Right cardiac atrium (tissue), 5 donors: ENCODE measurements around the gene HAO1. TPM values are rescaled to one million over a fixed set of nuclear protein-coding genes. Genes with fewer than 3 reads are reported as not detected.

Experiments
- ATAC-seq, 2 donors: fragments of 200-7000 bp; cut with Tn5 transposase; one replicate each; pipeline versions ENCODE4 v1.8.0 to v1.9.1; 2020; ENCODE audit warnings: moderate library complexity in 2 of 2, mild to moderate bottlenecking in 1 of 2
- DNase-seq, 3 donors: peaks; one replicate each; pipeline ENCODE4 v3.0.0-alpha.2; 2020
- H3K27ac ChIP-seq: one replicate; pipeline ENCODE4 v1.5.1; 2013; ENCODE audit warnings: mild to moderate bottlenecking, low read length, control low read depth, moderate library complexity
- H3K27me3 ChIP-seq: one replicate; pipeline ENCODE4 v1.6.1; 2013; ENCODE audit not compliant: control insufficient read depth, insufficient read depth
- H3K4me1 ChIP-seq: one replicate; pipeline ENCODE4 v1.6.1; 2013; ENCODE audit warnings: low read length; ENCODE audit not compliant: control insufficient read depth, insufficient read depth
- H3K4me3 ChIP-seq: one replicate; pipeline ENCODE4 v1.5.1; 2013; ENCODE audit warnings: low read length, control low read depth
- H3K9me3 ChIP-seq: one replicate; pipeline ENCODE4 v1.6.1; 2013; ENCODE audit warnings: low read length; ENCODE audit not compliant: control insufficient read depth
- WGBS: extraction: QIAGEN DNeasy Blood & Tissue Kit; methylation state at CpG from one replicate; pipeline ENCODE4 v1.1.7; 2013; 5-methylcytosine and 5-hydroxymethylcytosine counted together
- intact Hi-C, 4 donors: fragments of 100-400 bp; cut with DNase I; formaldehyde crosslinking; loops; one replicate each; pipeline versions ENCODE4 v1.11.0 to v1.14.0; 2022 to 2023
- long read RNA-seq, 4 donors: library from polyadenylated mRNA; unstranded; transcript quantifications; one replicate each; pipeline ENCODE4 v2.0.0, GENCODE V29; 2020 to 2021
- polyA plus RNA-seq: library from polyadenylated mRNA; stranded (reverse); fragments of 200-250 nt; gene quantifications from one replicate; pipeline ENCODE4 v1.2.3, GENCODE V29; 2013
- total RNA-seq, 4 donors: library from RNA; stranded (reverse); fragmentation: NEBNext Ultra II Directional; extraction: Animal tissue kit (Norgen Biotek cat#: 25700); gene quantifications; one replicate each; pipeline ENCODE4 v1.2.1, GENCODE V29; 2021
- donor health status: healthy with polysubstance abuse.
- donor health status: DM: no; HTN: yes; CAD: no.
- donor health status: DM: no; HTN: no; CAD: no.
- donor health status: DM: no; HTN: yes; CAD: no; lungs with severe emphysema.
- donor health status: DM: yes; HTN: yes; CAD: no.

The HAO1 gene
- total RNA-seq (not detected), polyA plus RNA-seq (not detected)
- long read RNA-seq, donor 1: 0 reads
- long read RNA-seq, donor 2: 0 reads
- long read RNA-seq, donor 3: 0 reads
- long read RNA-seq, donor 4: 0 reads

DNA sequence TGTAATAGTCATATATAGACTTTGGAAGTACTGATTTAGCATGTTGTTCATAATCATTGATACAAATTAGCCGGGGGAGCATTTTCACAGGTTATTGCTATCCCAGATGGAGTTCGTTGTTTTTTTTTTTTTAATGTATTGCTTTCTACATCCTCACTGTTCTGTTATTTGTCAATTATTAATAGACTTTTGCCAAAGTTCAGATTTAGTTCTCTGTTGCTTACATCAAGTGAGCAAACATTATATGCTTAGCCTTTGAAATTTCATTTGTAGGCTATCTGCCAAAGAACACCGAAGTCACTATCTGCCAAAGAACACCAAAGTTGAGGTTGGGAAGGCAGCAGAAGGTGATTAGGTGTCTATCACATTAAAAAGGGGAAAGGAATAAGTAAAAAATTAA, at the start of gene HAO1:
TSS of gene HAO1 (minus strand) at position 118 of the 400 bp plus-strand sequence. CDS start at position 82, 36 bp downstream.
- Histone ChIP-seq H3K9me3 (no peaks in the 10 kb centered on the region), H3K4me1 (no peaks in the 10 kb centered on the region), H3K27ac (no peak within 1 kb of the TSS), H3K4me3 (no peak within 1 kb of the TSS), H3K27me3 (no peaks in the 10 kb centered on the region)
- 91% methylated on average over 3 of the region's 3 CpGs for WGBS
- DNase-seq (no peak), ATAC-seq (no peak)
- intact Hi-C loops: no loop called here

DNA sequence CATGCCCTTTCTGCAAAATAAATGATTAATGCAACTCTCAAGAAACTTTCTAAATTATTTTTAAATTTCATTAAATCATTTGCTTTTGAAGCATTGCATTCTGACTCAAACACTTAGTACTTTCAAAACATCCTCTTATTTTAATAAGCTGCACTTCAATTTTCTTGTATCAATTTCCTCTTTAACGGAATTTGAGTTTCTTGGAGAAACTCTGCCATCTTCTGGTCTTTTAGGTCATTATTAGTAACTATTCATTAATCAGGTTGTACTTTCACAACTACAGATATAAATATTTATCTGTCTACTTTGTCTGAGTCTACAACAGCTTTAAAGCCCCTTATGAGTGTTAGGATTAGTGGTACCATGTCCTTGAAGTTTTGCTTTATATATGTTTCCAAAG, 49.1 kb upstream of the HAO1 start:
- no peak overlapping the region for H3K27ac ChIP-seq
- ATAC-seq: no peak
- H3K9me3 ChIP-seq: no peaks in the 10 kb centered on the region
- DNase-seq: no peak
- WGBS: 48% methylated on average over 1 of the region's 1 CpG
- H3K27me3 ChIP-seq: no peaks in the 10 kb centered on the region
- no peak overlapping the region for H3K4me3 ChIP-seq
- H3K4me1 ChIP-seq: no peaks in the 10 kb centered on the region
- intact Hi-C loops: no loop called here

DNA sequence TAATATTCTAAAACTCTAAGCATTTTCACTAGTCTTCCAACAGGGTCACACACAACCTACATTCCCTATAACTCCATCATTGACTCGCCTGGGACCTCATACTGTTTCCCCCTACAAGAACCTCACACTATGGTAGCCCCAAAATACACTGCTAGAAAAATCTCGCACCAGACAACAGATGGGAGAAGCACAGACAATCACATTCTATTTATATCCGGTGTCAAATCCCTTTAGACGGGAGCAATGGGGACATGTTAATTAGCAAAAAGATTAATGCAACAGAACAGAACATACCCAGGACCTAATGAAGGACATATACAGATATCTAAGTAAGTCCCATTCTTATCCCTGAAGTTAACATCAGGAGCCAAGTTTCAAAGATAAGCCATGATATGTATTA, 45.7 kb upstream of the HAO1 start:
- WGBS: 71% methylated on average over 4 of the region's 4 CpGs
- ATAC-seq (peak; percentile 39 to 46), DNase-seq (no peak)
- H3K27me3 ChIP-seq: no peaks in the 10 kb centered on the region
- no peak overlapping the region for H3K4me3 ChIP-seq
- no peaks in the 10 kb centered on the region for H3K4me1 ChIP-seq
- H3K27ac ChIP-seq: no peak overlapping the region
- no peaks in the 10 kb centered on the region for H3K9me3 ChIP-seq
- intact Hi-C loops: no loop called here

DNA sequence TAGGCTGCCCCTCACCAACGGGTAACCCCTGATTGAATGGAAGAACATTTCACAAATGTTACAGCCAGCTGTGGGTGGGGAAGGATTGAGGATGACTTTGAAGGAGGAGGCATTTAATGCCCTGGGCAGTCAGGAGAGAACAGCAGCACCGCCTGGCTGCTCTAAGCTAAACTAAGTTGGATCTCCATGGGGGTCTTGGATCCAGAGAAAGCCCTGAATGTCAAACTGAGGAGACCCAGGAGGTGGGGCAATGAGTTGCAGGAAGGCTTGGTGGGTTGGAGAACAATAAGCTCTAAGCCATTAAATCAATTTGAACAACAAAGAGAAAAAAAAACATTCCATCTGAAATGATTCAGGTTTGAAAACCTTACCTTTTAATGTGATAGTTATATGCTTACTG, 43.9 kb upstream of the HAO1 start:
- no peaks in the 10 kb centered on the region for H3K9me3 ChIP-seq
- H3K27me3 ChIP-seq: no peaks in the 10 kb centered on the region
- H3K4me1 ChIP-seq: no peaks in the 10 kb centered on the region
- intact Hi-C loops: no loop called here
- H3K27ac ChIP-seq: no peak overlapping the region
- DNase-seq (no peak), ATAC-seq (no peak)
- 90% methylated on average over 2 of the region's 2 CpGs for WGBS
- no peak overlapping the region for H3K4me3 ChIP-seq

DNA sequence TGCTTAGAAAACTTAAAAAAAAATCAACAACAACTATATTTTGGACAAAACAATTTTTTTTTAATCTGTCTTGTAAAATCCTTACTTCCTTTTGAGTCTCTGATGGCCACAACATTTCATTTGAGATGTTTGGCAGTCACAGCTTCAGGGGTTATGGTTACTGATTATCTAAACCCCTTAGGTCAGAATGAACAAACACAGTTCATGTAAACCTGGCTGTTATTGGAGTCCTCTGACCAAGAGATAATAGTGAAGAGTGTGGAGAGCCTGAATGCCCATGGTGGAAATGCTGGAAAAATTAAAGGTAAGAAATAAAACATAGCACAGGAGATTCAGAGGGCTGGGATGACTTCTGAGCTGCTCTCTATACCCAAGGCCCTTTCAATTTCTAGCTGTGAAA, 41.1 kb upstream of the HAO1 start:
- Histone ChIP-seq H3K27ac (peak overlapping the region; percentile 7), H3K4me3 (no peak overlapping the region), H3K27me3 (no peaks in the 10 kb centered on the region), H3K9me3 (no peaks in the 10 kb centered on the region), H3K4me1 (no peaks in the 10 kb centered on the region)
- intact Hi-C loops: no loop called here
- DNase-seq: no peak
- no peak for ATAC-seq

DNA sequence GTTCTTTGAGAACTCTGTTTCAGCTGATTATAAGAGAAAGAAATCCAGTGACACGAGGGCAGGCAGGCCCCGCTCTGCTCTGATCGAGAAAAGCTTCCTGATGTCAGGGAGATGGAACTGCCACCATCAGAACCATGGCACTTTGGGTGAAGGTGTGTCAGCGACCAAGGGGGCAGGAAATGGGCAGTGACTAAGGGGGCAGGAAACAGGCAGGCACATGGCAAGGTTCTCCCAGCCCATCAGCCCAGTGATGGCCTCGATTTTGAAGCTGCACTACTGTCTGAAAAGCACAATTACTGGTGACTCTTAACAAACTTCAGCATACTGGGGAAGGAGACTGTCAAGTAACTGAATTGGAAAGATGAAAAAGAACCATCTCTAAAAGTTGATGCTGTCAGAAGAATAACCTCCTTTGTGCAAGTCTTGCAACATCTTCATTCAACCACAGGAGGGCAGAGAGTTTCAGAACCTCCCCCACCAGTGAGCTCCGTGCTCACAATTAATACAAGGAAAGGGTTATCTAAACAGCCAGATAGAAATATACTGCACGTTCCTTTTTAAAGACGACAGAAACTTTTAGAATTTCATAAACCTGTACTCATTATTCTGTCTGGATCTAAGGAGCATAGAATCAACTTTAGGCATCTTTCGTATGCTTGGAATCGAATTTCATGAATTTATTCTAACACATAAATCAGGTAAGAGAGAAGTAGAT, 40.2 kb upstream of the HAO1 start:
- peak in 1 of 2 donors; percentile 60 for ATAC-seq

DNA sequence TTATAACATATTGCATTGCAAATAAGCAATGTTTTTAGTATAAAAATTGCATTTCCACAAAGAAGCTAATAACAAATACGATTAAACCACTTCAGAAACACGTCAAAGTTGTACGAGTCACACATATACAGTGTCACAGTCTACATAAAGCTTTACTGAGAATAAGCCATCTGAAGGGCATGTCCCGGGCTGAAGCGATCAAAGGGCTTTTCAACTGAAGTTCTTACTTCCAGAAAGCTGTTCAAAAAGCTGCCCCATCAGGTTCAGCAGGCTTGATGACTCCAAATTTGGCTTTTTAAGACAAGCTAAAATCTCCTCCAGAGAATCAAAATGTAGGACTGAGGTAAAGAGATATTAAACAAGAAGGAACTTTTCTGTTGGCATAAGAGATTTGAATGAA, 37.5 kb upstream of the HAO1 start:
- Histone ChIP-seq H3K27me3 (no peaks in the 10 kb centered on the region), H3K4me1 (no peaks in the 10 kb centered on the region), H3K27ac (no peak overlapping the region), H3K4me3 (no peak overlapping the region), H3K9me3 (no peaks in the 10 kb centered on the region)
- WGBS: 96% methylated on average over 5 of the region's 5 CpGs
- intact Hi-C loops: no loop called here
- DNase-seq (no peak), ATAC-seq (no peak)

More for the DNA sequence above, 40.2 kb upstream of the HAO1 start:
- no peak overlapping the region for H3K4me3 ChIP-seq
- intact Hi-C loops: no loop called here
- H3K27me3 ChIP-seq: no peaks in the 10 kb centered on the region
- no peak for DNase-seq
- H3K4me1 ChIP-seq: no peaks in the 10 kb centered on the region
- H3K27ac ChIP-seq: no peak overlapping the region
- no peaks in the 10 kb centered on the region for H3K9me3 ChIP-seq
- WGBS: 63% methylated on average over 10 of the region's 10 CpGs

DNA sequence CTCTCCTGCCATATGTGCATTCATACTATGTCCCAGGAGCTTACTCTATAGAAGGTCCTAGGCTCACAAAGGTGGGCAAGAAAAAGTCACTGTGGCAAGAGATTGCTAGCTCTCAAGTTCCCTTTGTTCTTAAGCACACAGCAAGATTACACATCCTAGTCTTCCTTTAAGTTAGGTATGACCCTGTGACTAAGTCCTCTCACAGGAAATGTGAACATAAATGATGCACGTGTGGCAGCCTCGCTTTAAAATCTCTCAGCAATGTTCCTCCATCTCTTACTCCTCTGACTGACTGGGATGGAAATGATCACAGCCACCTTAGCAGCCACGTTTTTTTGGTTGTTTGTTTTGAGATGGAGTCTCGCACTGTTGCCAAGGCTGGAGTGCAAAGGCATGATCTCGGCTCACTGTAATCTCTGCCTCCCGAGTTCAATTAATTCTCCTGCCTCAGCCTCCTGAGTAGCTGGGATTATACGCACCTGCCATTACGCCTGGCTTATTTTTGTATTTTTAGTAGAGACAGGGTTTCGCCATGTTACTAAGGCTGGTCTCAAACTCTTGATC, 35.7 kb upstream of the HAO1 start:
- no peaks in the 10 kb centered on the region for H3K27me3 ChIP-seq
- DNase-seq: no peak
- WGBS: 66% methylated on average over 9 of the region's 9 CpGs
- no peak overlapping the region for H3K4me3 ChIP-seq
- no peak overlapping the region for H3K27ac ChIP-seq
- ATAC-seq: no peak
- H3K4me1 ChIP-seq: no peaks in the 10 kb centered on the region
- no peaks in the 10 kb centered on the region for H3K9me3 ChIP-seq
- intact Hi-C loops: no loop called here

DNA sequence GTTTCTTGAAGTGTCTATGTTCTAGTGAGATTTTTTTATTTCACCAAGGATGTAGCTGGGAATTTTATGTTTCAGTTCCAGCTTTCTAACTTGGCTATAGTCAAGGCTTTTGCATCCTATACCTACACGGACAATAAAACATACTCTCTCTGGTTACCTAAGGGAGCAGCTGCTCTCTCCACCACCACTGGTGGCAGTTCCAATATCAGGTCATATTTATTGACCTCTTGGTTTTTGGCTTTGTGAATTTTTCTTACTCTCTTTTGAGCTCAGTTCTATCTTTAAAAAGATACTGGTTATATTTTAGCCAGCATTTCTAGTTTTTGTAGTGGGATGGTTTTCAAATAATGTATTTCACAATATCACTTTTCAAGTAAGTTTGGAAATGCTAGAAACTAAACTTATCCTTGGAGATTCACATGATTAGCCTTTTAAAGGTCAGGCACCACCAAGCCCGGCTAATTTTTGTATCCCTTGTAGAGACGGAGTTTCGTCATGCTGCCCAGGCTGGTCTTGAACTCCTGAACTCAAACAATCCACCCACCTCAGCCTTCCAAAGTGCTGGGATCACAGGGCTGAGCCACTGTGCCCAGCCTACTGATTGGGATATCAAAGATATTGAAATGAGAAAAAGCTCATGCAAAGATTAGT, 34.7 kb upstream of the HAO1 start:
- Histone ChIP-seq H3K27ac (no peak overlapping the region), H3K4me1 (no peaks in the 10 kb centered on the region), H3K9me3 (no peaks in the 10 kb centered on the region), H3K27me3 (no peaks in the 10 kb centered on the region), H3K4me3 (no peak overlapping the region)
- DNase-seq (no peak), ATAC-seq (no peak)
- intact Hi-C loops: no loop called here
- WGBS: 90% methylated on average over 4 of the region's 4 CpGs

DNA sequence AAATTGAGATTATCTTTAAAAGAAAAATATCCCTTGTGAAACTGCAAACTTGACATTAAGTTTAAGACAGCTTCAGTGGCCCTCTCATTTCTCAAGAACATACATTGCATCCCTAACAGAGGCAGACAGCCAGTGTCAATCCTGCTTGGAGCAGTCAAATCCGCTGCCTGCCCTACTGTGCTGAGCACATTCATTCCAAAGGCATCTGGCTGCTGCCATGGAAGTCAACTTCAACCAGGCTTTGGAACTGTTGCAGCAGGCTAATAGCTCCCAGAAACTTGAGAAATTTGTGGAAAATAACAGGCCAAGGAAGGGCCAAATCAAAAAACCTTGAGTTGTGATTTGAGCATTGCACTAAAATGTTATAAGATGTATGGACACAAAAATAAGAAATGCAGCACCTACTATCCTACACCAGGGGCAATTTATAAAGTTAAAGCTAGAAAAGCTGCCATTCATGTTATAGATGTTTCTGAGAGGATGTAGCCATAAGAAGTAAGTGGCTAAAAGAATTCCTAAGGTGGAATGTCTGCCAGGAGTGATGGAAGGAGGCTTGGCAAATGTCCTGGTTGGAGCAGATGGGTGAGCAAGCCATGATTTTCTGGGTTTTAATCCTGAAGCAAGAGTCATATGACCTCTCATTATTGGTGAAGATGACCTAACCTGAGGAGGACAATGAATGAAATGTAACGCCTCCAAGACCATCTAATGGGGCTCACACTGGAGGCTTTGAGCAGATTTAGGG, 31.4 kb upstream of the HAO1 start:
- Histone ChIP-seq H3K27me3 (no peaks in the 10 kb centered on the region), H3K9me3 (no peaks in the 10 kb centered on the region), H3K4me3 (no peak overlapping the region), H3K4me1 (no peaks in the 10 kb centered on the region), H3K27ac (no peak overlapping the region)
- 85% methylated on average over 2 of the region's 2 CpGs for WGBS
- ATAC-seq (no peak), DNase-seq (no peak)
- intact Hi-C loops: no loop called here
